ENCODE results near the gene NPPB.

DNA sequence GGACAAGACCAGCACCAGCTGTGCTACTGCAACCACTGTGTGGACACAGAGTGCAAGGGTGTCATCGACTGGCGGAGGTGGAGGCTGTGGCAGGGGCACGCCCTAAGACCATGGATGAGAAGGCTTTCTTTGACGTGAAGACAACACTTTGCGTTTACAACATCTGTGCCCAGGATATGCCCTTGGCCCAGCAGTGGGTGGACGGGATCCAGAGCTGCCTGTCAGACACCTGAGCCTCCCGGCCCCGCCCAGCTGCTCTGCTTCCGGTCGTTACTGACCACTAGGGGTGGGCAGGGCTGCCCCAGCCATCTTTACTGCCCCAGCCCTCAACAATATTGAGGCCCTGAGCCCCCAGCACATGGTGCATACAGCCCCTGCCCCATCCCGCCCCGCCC lies 21.4 kb upstream of the NPPB start:
- TF ChIP-seq POLR2A (IDR thresholded peaks at IDR 0.05): no peak
- no peak for TF ChIP-seq CTCF (IDR thresholded peaks at IDR 0.05)
